Hindlimb muscle (tissue), 1 donor: ENCODE measurements around the gene SLC26A8. TPM values are rescaled to one million over a fixed set of nuclear protein-coding genes. Genes with fewer than 3 reads are reported as not detected.
A peak's percentile ranks its signal among the peaks of the same experiment; 100 is the strongest.

Source experiments
- DNase-seq: peaks from one replicate; pipeline ENCODE4 v3.0.0-alpha.2; 2013
- polyA plus RNA-seq: library from polyadenylated mRNA; unstranded; fragments of 120-200 nt; gene quantifications from one replicate; pipeline ENCODE4 v1.2.1, GENCODE V29; 2013; ENCODE audit not compliant: insufficient read length

SLC26A8 gene, protein sequence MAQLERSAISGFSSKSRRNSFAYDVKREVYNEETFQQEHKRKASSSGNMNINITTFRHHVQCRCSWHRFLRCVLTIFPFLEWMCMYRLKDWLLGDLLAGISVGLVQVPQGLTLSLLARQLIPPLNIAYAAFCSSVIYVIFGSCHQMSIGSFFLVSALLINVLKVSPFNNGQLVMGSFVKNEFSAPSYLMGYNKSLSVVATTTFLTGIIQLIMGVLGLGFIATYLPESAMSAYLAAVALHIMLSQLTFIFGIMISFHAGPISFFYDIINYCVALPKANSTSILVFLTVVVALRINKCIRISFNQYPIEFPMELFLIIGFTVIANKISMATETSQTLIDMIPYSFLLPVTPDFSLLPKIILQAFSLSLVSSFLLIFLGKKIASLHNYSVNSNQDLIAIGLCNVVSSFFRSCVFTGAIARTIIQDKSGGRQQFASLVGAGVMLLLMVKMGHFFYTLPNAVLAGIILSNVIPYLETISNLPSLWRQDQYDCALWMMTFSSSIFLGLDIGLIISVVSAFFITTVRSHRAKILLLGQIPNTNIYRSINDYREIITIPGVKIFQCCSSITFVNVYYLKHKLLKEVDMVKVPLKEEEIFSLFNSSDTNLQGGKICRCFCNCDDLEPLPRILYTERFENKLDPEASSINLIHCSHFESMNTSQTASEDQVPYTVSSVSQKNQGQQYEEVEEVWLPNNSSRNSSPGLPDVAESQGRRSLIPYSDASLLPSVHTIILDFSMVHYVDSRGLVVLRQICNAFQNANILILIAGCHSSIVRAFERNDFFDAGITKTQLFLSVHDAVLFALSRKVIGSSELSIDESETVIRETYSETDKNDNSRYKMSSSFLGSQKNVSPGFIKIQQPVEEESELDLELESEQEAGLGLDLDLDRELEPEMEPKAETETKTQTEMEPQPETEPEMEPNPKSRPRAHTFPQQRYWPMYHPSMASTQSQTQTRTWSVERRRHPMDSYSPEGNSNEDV
- 0.17 TPM for polyA plus RNA-seq

- DNase-seq, result no peak
These were observed at the start of gene SLC26A8 for GRCh38 chr6:36023996-36024795. Gene SLC26A8 (minus strand): TSS chr6:36024641. CDS start chr6:36019707, 4,934 bp downstream.

DNA sequence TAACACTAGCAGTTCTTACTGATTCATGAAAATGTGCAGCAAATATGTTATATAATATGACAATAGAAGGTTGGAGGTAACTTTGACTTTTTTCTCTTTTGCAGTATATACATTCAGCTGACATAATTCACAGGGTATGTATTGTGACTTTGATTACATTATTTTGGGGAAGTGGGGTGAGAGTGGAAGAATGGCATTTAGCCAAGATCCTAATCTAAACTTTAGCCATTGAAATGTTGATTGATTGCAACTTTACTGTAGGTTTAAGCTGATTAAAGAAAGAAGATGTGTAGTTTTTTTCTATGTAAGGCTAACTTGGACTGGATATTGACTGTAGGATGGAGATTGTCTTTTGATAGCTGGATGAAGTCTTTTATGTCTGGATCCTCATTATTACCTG, 49.1 kb upstream of the SLC26A8 start:
- no peak for DNase-seq

- DNase-seq, result no peak
These were observed 48.2 kb upstream of the SLC26A8 start for GRCh38 chr6:36072681-36073080.

DNA sequence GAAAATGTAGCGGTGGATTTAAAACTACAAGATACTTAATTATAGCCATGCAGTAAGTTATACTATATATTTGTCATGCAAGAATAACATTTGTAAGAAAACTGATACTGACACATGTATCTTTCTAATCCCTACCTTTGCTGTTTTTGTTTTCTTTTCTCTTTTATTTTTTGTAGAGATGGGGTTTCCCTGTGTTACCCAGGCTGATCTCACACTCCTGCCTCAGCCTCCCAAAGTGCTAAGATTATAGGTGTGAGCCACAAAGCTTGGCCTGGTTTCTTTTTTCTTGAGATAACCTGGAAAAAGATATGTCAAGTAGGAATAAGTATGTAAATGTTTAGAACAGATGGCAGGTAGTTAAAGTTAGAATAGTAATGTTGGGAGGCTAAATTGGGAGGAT, 47.3 kb upstream of the SLC26A8 start:
- no peak for DNase-seq

DNA sequence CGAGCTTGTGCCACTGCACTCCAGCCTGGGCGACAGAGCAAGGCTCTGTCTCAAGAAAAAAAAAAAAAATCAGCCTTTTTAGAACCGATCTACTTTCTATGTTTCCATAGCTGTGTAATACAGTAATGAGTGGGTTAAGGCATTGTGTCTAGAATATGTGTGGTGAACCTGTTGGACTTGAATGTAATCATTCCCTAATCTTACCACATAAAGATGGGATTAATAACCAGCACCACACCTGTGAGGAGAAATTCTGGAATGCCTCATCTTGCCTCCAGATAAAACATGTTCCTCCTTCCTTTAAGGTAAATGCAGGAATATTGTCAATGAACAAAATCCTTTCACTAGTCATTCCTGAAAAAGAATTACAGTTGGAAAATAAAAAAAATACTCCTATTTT, 46.8 kb upstream of the SLC26A8 start:
- no peak for DNase-seq

DNA sequence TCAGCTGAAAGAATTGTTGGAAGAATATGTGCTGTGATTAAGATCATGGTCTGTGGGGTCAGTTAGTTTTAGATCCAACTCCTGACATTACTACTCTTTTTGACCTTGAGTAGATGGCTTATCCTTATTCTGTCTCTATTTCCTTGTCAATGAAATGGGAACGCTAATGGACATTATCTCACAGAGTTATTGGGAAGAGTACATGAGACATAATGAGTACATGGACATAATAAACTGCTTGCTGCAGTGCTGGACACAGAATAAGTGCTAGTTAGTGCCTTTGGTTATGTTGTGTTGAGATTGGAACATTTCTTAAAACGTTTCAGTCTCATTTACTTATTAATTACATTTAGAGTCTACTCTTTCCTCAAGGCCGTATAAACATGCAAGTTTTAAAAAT, 45.8 kb upstream of the SLC26A8 start:
- no peak for DNase-seq

- no peak for DNase-seq
These were observed 45.1 kb upstream of the SLC26A8 start for GRCh38 chr6:36069573-36069972.

- DNase-seq, result no peak
These were observed 44.1 kb upstream of the SLC26A8 start for GRCh38 chr6:36068586-36068985.

- DNase-seq, result no peak
These were observed 43.6 kb upstream of the SLC26A8 start for GRCh38 chr6:36068012-36068392.

DNA sequence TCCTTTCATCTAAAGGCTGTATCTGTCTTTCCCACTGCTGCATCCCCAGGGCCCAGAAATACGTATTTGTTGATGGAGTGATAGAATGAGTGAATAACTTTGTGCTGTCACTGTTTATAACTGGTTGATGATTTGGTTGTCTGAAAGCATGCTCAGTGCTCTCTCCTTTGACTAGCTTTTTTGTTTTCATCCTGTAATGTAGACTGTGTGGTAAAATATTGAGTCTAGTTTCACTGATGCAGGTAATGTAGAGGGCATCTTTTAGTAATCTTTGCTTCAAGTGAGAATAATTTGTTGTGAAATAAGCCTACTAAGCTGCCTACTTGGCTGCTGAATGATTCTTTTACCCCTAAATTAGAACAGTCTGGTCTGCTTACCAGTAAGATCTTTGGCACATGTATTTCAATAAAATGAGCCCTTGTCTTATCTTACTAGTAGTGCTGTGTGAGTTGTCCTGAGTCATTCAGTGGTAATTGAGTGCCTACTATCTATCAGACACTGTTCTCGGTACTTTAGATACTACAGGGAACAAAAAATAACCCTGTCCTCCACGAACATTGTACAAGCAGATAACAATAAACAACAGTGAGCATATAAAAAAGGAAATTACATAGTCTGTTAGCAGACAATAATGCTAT, 43.1 kb upstream of the SLC26A8 start:
- DNase-seq, result no peak

DNA sequence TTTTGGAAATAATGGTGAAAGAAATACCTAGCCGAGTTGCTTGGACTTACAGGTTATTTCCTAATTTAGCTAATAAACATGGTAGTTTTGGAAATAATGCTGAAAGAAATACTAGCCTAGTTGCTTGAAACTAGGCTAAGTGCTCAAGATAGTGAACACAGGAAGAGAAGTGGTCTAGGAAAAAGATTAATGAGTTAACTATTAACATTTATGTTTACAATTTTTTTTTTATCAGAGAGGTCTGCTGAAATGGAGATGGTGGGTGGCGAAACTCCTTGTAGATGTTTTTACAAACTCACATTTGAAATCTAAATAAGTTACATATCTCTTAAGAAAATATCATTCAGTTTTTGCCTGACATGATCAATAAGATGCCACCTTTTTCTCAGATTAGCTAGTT, 42.4 kb upstream of the SLC26A8 start:
- DNase-seq, result no peak

DNA sequence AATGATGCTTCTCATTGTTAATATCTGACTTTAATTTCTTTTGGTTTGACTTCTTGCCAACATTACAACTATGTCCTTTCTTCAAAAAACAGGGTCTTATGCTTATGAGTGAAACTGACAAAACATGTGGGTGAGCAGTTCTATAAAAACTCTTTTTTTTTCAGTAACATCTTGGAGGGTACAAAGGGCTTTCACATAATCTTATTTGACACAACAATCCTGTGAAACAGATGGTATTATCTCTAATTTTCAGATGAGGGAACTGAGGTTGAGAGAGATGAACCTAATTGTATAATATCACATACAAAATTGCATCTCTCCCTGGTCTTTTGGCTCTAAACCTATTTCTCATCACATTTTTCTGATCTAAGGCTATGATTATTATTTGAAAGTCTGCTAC, 41.5 kb upstream of the SLC26A8 start:
- DNase-seq, result no peak

GRCh38 chr6:36064770-36065396, 40.4 kb upstream of the SLC26A8 start:
- no peak for DNase-seq

GRCh38 chr6:36063318-36064060, 39.0 kb upstream of the SLC26A8 start:
- DNase-seq, result no peak

DNA sequence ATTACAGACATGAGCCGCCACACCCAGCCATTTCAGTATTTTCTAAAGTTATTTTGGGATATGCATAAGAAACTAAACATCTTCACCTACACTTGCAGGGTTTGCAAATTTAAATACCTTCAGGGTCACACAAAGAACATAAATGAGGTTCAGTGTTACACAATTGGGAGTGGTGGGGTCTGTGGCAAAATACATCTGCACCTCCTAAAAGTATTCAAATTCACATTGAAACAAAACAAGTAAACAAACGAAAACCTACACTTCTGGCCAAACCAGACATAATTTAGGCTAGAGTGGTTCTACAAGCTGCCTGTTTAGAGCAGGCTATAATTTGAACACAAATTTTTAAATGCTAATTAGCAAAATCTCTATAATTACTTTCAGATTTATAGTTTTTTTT, 37.8 kb upstream of the SLC26A8 start:
- DNase-seq, result no peak

DNA sequence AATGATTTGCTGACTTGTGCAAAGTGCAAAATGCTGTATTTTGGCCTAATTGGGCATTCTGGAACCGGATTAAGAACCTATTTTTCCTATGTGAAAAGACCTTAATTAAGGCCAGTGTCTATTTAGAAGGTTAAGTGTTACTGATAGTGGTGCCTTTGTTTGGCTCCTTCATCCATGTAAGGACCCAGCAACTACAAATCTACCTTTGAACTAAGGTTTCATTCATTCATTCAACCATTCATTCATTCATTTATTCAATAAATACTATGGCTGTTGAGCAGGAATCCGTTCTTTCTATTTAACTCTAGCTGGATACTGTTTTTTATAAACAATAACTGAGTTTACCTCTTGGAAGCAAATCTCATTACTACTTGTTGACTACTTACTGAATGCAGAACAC, 36.8 kb upstream of the SLC26A8 start:
- no peak for DNase-seq

DNA sequence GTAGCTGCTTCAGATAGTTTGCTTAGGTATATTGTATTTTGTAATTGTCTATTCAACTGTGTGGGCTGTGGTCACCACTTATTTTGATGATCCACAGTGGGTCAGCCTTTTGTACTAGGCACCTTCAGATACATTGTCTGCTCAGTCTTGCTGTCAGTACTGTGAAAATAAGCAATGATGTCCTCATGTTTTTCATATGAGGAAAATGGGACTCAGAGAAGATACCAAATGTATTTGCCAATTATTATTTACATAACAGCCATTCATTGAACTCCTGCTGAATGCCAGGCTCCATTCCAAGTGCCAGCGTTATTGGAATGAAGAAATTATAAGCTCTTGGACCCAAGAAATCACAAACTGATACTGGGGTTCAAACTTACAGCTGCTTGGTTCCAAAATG, 31.7 kb upstream of the SLC26A8 start:
- DNase-seq, result no peak

GRCh38 chr6:36054956-36055355, 30.5 kb upstream of the SLC26A8 start:
- no peak for DNase-seq

GRCh38 chr6:36054415-36054814, 30.0 kb upstream of the SLC26A8 start:
- no peak for DNase-seq

- DNase-seq, result no peak
These were observed 29.4 kb upstream of the SLC26A8 start for GRCh38 chr6:36053878-36054277.

DNA sequence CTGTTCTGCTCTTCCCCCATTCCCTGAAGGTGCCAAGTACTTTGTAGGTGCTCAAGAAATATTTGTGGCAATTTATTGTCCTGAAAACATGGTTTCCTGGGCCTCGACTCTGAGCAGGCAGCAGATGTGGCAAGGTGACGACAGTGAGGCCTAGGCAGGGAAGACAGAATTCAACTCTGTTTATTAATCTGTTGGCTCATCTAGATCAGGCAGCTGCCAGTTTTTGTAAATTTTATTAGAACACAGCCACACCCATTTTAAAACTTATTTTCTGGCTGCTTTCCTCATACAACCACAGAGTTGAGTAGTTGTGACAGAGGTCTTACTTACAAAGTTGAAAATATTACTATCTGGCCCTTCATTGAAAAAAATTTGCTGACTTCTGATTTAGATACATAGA, 27.7 kb upstream of the SLC26A8 start:
- peak; percentile 13 for DNase-seq
